Activated CD4-positive, alpha-beta T cell treated with anti-CD3 and anti-CD28 coated beads for 36 hours (primary cell): ENCODE results near the gene FYB1. TPM values are rescaled to one million over a fixed set of nuclear protein-coding genes. Genes with fewer than 3 reads are reported as not detected.
"Not testable (repeated sequence)": the region's sequence is repeated elsewhere in the genome, so short reads cannot be mapped to it uniquely, and the experiment has no call there.

Experiments
- ATAC-seq: fragments of 200-7000 bp; cut with Tn5 transposase; one replicate; pipeline ENCODE4 v1.10.0; 2021; ENCODE audit warnings: mild to moderate bottlenecking, moderate library complexity
- CTCF ChIA-PET: fragments of 350-600 bp; sonication (Branson Sonifier 250); formaldehyde crosslinking; loops from one replicate; lab custom pipeline; 2021; ENCODE audit warnings: antibody characterized with exemption; lab: Charles Lee
- POLR2A ChIA-PET: fragments of 350-600 bp; sonication (Branson Sonifier 250); formaldehyde crosslinking; loops from one replicate; lab custom pipeline; 2021; ENCODE audit warnings: antibody characterized with exemption, inconsistent platforms; lab: Charles Lee
- DNase-seq: peaks from one replicate; pipeline ENCODE4 v3.0.0-alpha.2; 2020
- H3K27ac Mint-ChIP-seq: one replicate; pipeline ENCODE4 v1.8.0; 2021; ENCODE audit warnings: mixed read lengths
- H3K27me3 Mint-ChIP-seq: one replicate; pipeline ENCODE4 v1.8.0; 2021; ENCODE audit warnings: mixed read lengths
- H3K36me3 Mint-ChIP-seq: one replicate; pipeline ENCODE4 v1.8.0; 2021; ENCODE audit warnings: low read depth, mixed read lengths
- H3K4me1 Mint-ChIP-seq: one replicate; pipeline ENCODE4 v1.8.0; 2021; ENCODE audit warnings: mixed read lengths
- H3K4me3 Mint-ChIP-seq: one replicate; pipeline ENCODE4 v1.8.0; 2021; ENCODE audit warnings: mild to moderate bottlenecking, moderate library complexity, mixed read lengths
- H3K9me3 Mint-ChIP-seq: one replicate; pipeline ENCODE4 v1.8.0; 2021; ENCODE audit warnings: low read depth, mixed read lengths
- intact Hi-C, 2 experiments: fragments of 100-400 bp; cut with DNase I in 1 of 2; cut with micrococcal nuclease in 1 of 2; formaldehyde crosslinking; loops; one replicate each; pipeline versions ENCODE4 v1.14.2 to v1.15.1; 2022 to 2024; cut with DNase I, micrococcal nuclease
- total RNA-seq, 2 experiments: library from RNA; stranded (reverse); gene quantifications; one replicate each; pipeline ENCODE4 v1.2.3, GENCODE V29; 2021

The FYB1 gene
- total RNA-seq, 2 experiments from 2014 or later = 109 to 171 TPM

GRCh38 chr5:39187831-39188731 is 31.3 kb downstream of the FYB1 start:
- Mint-ChIP-seq H3K36me3 (peaks cover 4% of the 10 kb centered on the region), H3K9me3 (no peaks in the 10 kb centered on the region)
- peak; percentile 38 for ATAC-seq

GRCh38 chr5:39186722-39187539 is 32.4 kb downstream of the FYB1 start:
- Mint-ChIP-seq H3K4me3 (peak overlapping the region; percentile 59), H3K27ac (peak overlapping the region; percentile 92), H3K9me3 (no peaks in the 10 kb centered on the region), H3K27me3 (no peaks in the 10 kb centered on the region), H3K4me1 (peaks cover 86% of the 10 kb centered on the region), H3K36me3 (peaks cover 6% of the 10 kb centered on the region)
- DNase-seq (no peak), ATAC-seq (no peak)
- POLR2A ChIA-PET = interaction anchor here (0.7 to 1.6 kb wide), 5 partner anchors 10 to 205 kb away, joined by 3 to 9 read pairs (median 4); no protein-coding TSS in a partner anchor
- CTCF ChIA-PET = interaction anchor here (0.6 to 5.2 kb wide), 14 partner anchors 9 to 45 kb away, joined by 3 to 31 read pairs (median 4); no protein-coding TSS in a partner anchor
- intact Hi-C loops = loop anchor here in 1 of 2 experiments (2.0 kb wide), 1 partner anchor 14 kb away; no protein-coding TSS in a partner anchor

More at GRCh38 chr5:39187831-39188731, 31.3 kb downstream of the FYB1 start:
- peak; percentile 45 for DNase-seq
- intact Hi-C loops = loop anchor here (1.0 to 2.0 kb wide), 5 partner anchors 8 to 23 kb away; no protein-coding TSS in a partner anchor
- peak overlapping the region; percentile 92 for H3K27ac Mint-ChIP-seq
- no peaks in the 10 kb centered on the region for H3K27me3 Mint-ChIP-seq
- POLR2A ChIA-PET = interaction anchor here (0.7 to 1.6 kb wide), 5 partner anchors 10 to 24 kb away, joined by 3 to 10 read pairs (median 4); no protein-coding TSS in a partner anchor
- peaks cover 88% of the 10 kb centered on the region for H3K4me1 Mint-ChIP-seq
- CTCF ChIA-PET = interaction anchor here (0.7 to 5.2 kb wide), 15 partner anchors 7 to 95 kb away, joined by 3 to 31 read pairs (median 4); no protein-coding TSS in a partner anchor
- peak overlapping the region; percentile 59 for H3K4me3 Mint-ChIP-seq

GRCh38 chr5:39186289-39186688 is 33.1 kb downstream of the FYB1 start:
- intact Hi-C loops = loop anchor here in 1 of 2 experiments (2.0 kb wide), 1 partner anchor 15 kb away; no protein-coding TSS in a partner anchor
- DNase-seq (no peak), ATAC-seq (no peak)
- H3K4me1 Mint-ChIP-seq = peaks cover 86% of the 10 kb centered on the region
- POLR2A ChIA-PET = interaction anchor here (0.6 to 1.1 kb wide), 2 partner anchors 15 to 36 kb away, joined by 3 to 5 read pairs; no protein-coding TSS in a partner anchor
- no peaks in the 10 kb centered on the region for H3K9me3 Mint-ChIP-seq
- H3K27me3 Mint-ChIP-seq = no peaks in the 10 kb centered on the region
- CTCF ChIA-PET = interaction anchor here (0.6 to 5.2 kb wide), 10 partner anchors 9 to 37 kb away, joined by 3 to 31 read pairs (median 4); no protein-coding TSS in a partner anchor
- H3K4me3 Mint-ChIP-seq = peak overlapping the region; percentile 69
- peak overlapping the region; percentile 92 for H3K27ac Mint-ChIP-seq
- peaks cover 9% of the 10 kb centered on the region for H3K36me3 Mint-ChIP-seq

DNA sequence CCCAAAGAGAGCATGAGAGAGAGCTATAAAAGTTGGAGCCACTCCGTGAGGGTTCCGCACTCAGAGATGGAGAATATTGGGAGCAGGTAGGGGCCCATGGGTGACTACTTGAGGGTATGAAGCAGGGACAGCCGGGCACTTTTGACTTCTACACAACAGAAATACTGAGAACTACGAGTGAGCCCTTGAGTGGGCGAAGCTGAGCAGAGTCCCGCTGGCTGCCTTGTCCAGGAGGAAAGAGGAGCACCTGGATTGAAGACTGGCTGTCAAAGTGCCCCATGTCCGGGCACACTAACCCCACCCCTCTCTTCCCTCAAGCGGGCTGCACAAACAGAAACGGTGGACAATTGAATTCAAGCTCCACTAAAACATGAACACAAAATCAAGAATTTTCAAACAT is 33.6 kb downstream of the FYB1 start:
- intact Hi-C loops = loop anchor here in 1 of 2 experiments (2.0 kb wide), 1 partner anchor 15 kb away; no protein-coding TSS in a partner anchor
- ChIA-PET CTCF (interaction anchor here (0.8 to 5.2 kb wide), 6 partner anchors 9 to 65 kb away, joined by 3 to 31 read pairs (median 8); no protein-coding TSS in a partner anchor), POLR2A (interaction anchor here (0.6 to 1.2 kb wide), 3 partner anchors 11 to 35 kb away, joined by 3 to 5 read pairs (median 4); no protein-coding TSS in a partner anchor)
- DNase-seq (peak; percentile 47), ATAC-seq (no peak)
- H3K27ac Mint-ChIP-seq = peak overlapping the region; percentile 92
- H3K36me3 Mint-ChIP-seq = peaks cover 9% of the 10 kb centered on the region
- no peaks in the 10 kb centered on the region for H3K9me3 Mint-ChIP-seq
- H3K27me3 Mint-ChIP-seq = no peaks in the 10 kb centered on the region
- H3K4me1 Mint-ChIP-seq = peaks cover 86% of the 10 kb centered on the region
- peak overlapping the region; percentile 69 for H3K4me3 Mint-ChIP-seq

DNA sequence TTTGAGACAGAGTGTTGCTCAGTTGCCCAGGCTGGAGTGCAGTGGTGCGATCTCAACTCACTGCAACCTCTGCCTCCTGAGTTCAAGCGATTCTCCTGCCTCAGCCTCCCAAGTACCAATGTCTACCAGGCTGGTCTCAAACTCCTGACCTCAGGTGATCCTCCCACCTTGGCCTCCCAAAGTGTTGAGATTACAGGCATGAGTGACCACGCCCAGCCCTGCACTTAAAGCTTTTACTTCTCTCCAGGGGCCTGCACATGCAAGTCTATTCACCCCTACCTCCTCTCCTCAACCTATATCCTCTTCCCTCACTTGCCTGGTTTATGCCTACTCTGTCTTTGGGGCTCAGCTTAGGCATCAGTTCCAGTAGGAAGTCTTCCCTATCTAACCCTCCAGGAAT is 39.8 kb downstream of the FYB1 start:
- ATAC-seq, H3K27me3 Mint-ChIP-seq, DNase-seq, POLR2A ChIA-PET, H3K9me3 Mint-ChIP-seq: not testable (repeated sequence)
- intact Hi-C loops = loop anchor here (2.0 to 10.0 kb wide), 4 partner anchors 31 to 1225 kb away; no protein-coding TSS in a partner anchor
- Mint-ChIP-seq H3K4me3 (peak overlapping the region; percentile 59), H3K36me3 (peaks cover 11% of the 10 kb centered on the region), H3K4me1 (peaks cover 89% of the 10 kb centered on the region), H3K27ac (peak overlapping the region; percentile 80)
- CTCF ChIA-PET = interaction anchor here (1.0 to 3.6 kb wide), 10 partner anchors 10 to 38 kb away, joined by 3 to 14 read pairs (median 4); no protein-coding TSS in a partner anchor

DNA sequence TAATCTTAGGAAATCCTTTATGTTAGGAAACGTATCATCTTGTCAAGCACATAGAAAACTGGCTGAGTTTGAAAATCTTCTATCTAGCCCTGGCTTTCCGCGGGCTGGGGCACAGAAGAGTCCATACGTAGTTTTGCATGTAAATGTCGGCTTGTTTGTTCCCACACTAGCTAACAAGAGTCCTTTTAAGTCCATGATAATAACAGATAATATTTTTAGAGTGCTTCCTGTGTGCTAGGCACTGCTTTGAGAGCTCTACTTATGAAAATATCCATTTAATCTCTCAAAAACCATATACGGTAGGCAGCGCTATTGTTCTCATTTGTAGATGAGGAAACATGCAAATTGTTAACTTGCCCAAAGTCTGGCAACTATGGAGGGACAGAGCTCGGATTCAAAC is 40.5 kb downstream of the FYB1 start:
- intact Hi-C loops = loop anchor here (1.0 to 10.0 kb wide), 5 partner anchors 10 to 1226 kb away; no protein-coding TSS in a partner anchor
- Mint-ChIP-seq H3K27me3 (no peaks in the 10 kb centered on the region), H3K9me3 (no peaks in the 10 kb centered on the region), H3K4me1 (peaks cover 93% of the 10 kb centered on the region), H3K36me3 (peaks cover 14% of the 10 kb centered on the region), H3K27ac (peak overlapping the region; percentile 80), H3K4me3 (peak overlapping the region; percentile 59)
- ChIA-PET POLR2A (interaction anchor here (0.5 kb wide), 1 partner anchor 1155 kb away, joined by 3 read pairs; no protein-coding TSS in a partner anchor), CTCF (interaction anchor here (1.0 to 1.7 kb wide), 10 partner anchors 10 to 59 kb away, joined by 3 to 8 read pairs (median 4); no protein-coding TSS in a partner anchor)
- ATAC-seq (no peak), DNase-seq (no peak)

GRCh38 chr5:39178171-39178570 is 41.2 kb downstream of the FYB1 start:
- peak; percentile 34 for ATAC-seq
- Mint-ChIP-seq H3K4me3 (peak overlapping the region; percentile 59), H3K27ac (peak overlapping the region; percentile 80), H3K36me3 (peaks cover 18% of the 10 kb centered on the region), H3K4me1 (peaks cover 94% of the 10 kb centered on the region), H3K9me3 (peaks cover 2% of the 10 kb centered on the region), H3K27me3 (no peaks in the 10 kb centered on the region)
- no peak for DNase-seq
- intact Hi-C loops = loop anchor here (1.0 to 10.0 kb wide), 5 partner anchors 11 to 1227 kb away; no protein-coding TSS in a partner anchor
- CTCF ChIA-PET = interaction anchor here (0.9 to 4.2 kb wide), 11 partner anchors 9 to 103 kb away, joined by 3 to 22 read pairs (median 6); no protein-coding TSS in a partner anchor
- POLR2A ChIA-PET = interaction anchor here (1.2 kb wide), 1 partner anchor 10 kb away, joined by 3 read pairs; no protein-coding TSS in a partner anchor

GRCh38 chr5:39177631-39177964 is 41.8 kb downstream of the FYB1 start:
- DNase-seq (no peak), ATAC-seq (no peak)
- CTCF ChIA-PET = interaction anchor here (0.9 to 4.2 kb wide), 9 partner anchors 9 to 102 kb away, joined by 3 to 22 read pairs (median 6); no protein-coding TSS in a partner anchor
- intact Hi-C loops = loop anchor here in 1 of 2 experiments (1.0 to 10.0 kb wide), 6 partner anchors 11 to 1227 kb away; no protein-coding TSS in a partner anchor
- Mint-ChIP-seq H3K4me1 (peaks cover 94% of the 10 kb centered on the region), H3K4me3 (peak overlapping the region; percentile 59), H3K9me3 (peaks cover 7% of the 10 kb centered on the region), H3K27me3 (no peaks in the 10 kb centered on the region), H3K36me3 (peaks cover 24% of the 10 kb centered on the region), H3K27ac (peak overlapping the region; percentile 80)
- POLR2A ChIA-PET = interaction anchor here (0.5 to 2.0 kb wide), 5 partner anchors 11 to 1537 kb away, joined by 3 to 6 read pairs (median 3); no protein-coding TSS in a partner anchor

- ATAC-seq = peak; percentile 59
- peak; percentile 75 for DNase-seq
These were observed 42.4 kb downstream of the FYB1 start for GRCh38 chr5:39176759-39177630.

More at GRCh38 chr5:39176759-39177630, 42.4 kb downstream of the FYB1 start:
- no peaks in the 10 kb centered on the region for H3K27me3 Mint-ChIP-seq
- CTCF ChIA-PET = interaction anchor here (0.6 to 4.2 kb wide), 13 partner anchors 8 to 102 kb away, joined by 3 to 22 read pairs (median 6); no protein-coding TSS in a partner anchor
- intact Hi-C loops = loop anchor here in 1 of 2 experiments (1.0 to 10.0 kb wide), 6 partner anchors 11 to 1228 kb away; no protein-coding TSS in a partner anchor
- peaks cover 9% of the 10 kb centered on the region for H3K9me3 Mint-ChIP-seq
- H3K27ac Mint-ChIP-seq = peak overlapping the region; percentile 80
- H3K4me3 Mint-ChIP-seq = peak overlapping the region; percentile 59
- H3K36me3 Mint-ChIP-seq = peaks cover 25% of the 10 kb centered on the region
- peaks cover 93% of the 10 kb centered on the region for H3K4me1 Mint-ChIP-seq
- POLR2A ChIA-PET = interaction anchor here (0.5 to 2.0 kb wide), 6 partner anchors 10 to 1538 kb away, joined by 3 to 6 read pairs (median 3); no protein-coding TSS in a partner anchor
